GM18873 (cell line): ENCODE data around the gene TWNK.

Experiments used
- ATAC-seq: cut with Tn5 transposase; IDR thresholded peaks from one replicate; pipeline ENCODE4 v1.9.1; 2021; ENCODE audit warnings: mild to moderate bottlenecking, moderate library complexity, moderate number of reproducible peaks; ENCODE audit not compliant: unreplicated experiment, low FRiP score

Gene TWNK

GRCh38 chr10:101007915-101008822, 20.8 kb downstream of the TWNK start:
- ATAC-seq: no peak

GRCh38 chr10:101008823-101009423, 21.6 kb downstream of the TWNK start:
- no peak for ATAC-seq

- no peak for ATAC-seq
These were observed 23.0 kb downstream of the TWNK start for GRCh38 chr10:101010329-101010728.

GRCh38 chr10:101011517-101012423, 24.4 kb downstream of the TWNK start:
- no peak for ATAC-seq

GRCh38 chr10:101012525-101013364, 25.4 kb downstream of the TWNK start:
- ATAC-seq: peak; percentile 64

- no peak for ATAC-seq
These were observed 26.1 kb downstream of the TWNK start for GRCh38 chr10:101013365-101013825.

GRCh38 chr10:101014230-101014884, 27.0 kb downstream of the TWNK start:
- ATAC-seq: no peak

- ATAC-seq: no peak
These were observed 27.7 kb downstream of the TWNK start for GRCh38 chr10:101014966-101015581.

GRCh38 chr10:101015582-101015973, 28.2 kb downstream of the TWNK start:
- ATAC-seq: no peak

GRCh38 chr10:101016814-101017213, 29.5 kb downstream of the TWNK start:
- ATAC-seq: no peak

- ATAC-seq: no peak
These were observed 30.8 kb downstream of the TWNK start for GRCh38 chr10:101018118-101018599.

GRCh38 chr10:101018600-101019439, 31.5 kb downstream of the TWNK start:
- ATAC-seq: no peak

GRCh38 chr10:101019440-101019703, 32.0 kb downstream of the TWNK start:
- no peak for ATAC-seq

GRCh38 chr10:101020427-101021075, 33.2 kb downstream of the TWNK start:
- ATAC-seq: no peak

GRCh38 chr10:101021239-101021638, 33.9 kb downstream of the TWNK start:
- ATAC-seq: no peak

GRCh38 chr10:101021692-101022251, 34.4 kb downstream of the TWNK start:
- ATAC-seq: no peak

- ATAC-seq: no peak
These were observed 35.8 kb downstream of the TWNK start for GRCh38 chr10:101022967-101023705.
